ENCODE results near the gene B3GNT3.
"Not testable (repeated sequence)": the region's sequence is repeated elsewhere in the genome, so short reads cannot be mapped to it uniquely, and the experiment has no call there.

The B3GNT3 gene

GRCh38 chr19:17767559-17767958, 27.4 kb upstream of the B3GNT3 start:
- DNase-seq, result no peak

DNA sequence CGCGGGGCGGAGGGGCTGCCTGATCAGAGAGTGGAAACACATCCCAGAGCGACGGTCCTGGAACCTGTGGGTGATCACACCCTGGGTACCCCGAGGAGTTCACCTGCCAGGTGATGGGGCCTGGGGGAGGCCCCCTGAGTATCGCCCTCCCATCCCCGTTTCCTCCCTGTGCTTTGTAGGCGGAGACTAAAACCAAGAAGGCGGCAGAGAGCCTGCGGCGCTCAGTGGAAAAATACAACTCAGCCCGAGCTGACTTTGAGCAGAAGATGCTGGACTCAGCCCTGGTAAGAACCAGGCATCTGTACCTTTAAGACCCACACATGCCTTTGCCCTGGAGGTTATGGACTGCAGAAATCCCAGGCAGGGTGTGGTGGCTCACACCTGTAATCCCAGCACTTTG, 24.3 kb upstream of the B3GNT3 start:
- DNase-seq, result no peak

DNA sequence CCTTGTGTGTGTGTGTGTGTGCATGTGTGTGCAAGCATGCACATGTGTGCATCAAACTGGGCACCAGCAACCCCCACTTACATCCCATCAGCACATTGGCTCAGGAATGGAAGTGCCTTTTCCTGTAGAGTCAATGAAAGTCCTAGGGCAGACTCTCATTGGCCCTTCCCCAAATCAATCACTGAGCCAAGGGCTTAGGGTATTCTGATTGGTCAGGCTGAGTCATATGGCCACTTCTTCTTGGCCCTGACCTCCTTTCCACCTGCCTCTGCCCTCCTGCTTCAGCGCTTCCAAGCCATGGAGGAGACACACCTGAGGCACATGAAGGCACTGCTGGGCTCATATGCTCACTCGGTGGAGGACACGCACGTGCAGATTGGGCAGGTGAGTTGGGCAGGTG, 22.8 kb upstream of the B3GNT3 start:
- no peak for DNase-seq

GRCh38 chr19:17775245-17775927, 19.6 kb upstream of the B3GNT3 start:
- peak; percentile 57 to 58 for DNase-seq

GRCh38 chr19:17775991-17776803, 18.7 kb upstream of the B3GNT3 start:
- DNase-seq, result no peak

- not testable (repeated sequence) for DNase-seq
Measured at GRCh38 chr19:17777840-17778239, 17.1 kb upstream of the B3GNT3 start.

- peak; percentile 49 to 69 for DNase-seq
Measured at GRCh38 chr19:17778251-17778967, 16.5 kb upstream of the B3GNT3 start.

DNA sequence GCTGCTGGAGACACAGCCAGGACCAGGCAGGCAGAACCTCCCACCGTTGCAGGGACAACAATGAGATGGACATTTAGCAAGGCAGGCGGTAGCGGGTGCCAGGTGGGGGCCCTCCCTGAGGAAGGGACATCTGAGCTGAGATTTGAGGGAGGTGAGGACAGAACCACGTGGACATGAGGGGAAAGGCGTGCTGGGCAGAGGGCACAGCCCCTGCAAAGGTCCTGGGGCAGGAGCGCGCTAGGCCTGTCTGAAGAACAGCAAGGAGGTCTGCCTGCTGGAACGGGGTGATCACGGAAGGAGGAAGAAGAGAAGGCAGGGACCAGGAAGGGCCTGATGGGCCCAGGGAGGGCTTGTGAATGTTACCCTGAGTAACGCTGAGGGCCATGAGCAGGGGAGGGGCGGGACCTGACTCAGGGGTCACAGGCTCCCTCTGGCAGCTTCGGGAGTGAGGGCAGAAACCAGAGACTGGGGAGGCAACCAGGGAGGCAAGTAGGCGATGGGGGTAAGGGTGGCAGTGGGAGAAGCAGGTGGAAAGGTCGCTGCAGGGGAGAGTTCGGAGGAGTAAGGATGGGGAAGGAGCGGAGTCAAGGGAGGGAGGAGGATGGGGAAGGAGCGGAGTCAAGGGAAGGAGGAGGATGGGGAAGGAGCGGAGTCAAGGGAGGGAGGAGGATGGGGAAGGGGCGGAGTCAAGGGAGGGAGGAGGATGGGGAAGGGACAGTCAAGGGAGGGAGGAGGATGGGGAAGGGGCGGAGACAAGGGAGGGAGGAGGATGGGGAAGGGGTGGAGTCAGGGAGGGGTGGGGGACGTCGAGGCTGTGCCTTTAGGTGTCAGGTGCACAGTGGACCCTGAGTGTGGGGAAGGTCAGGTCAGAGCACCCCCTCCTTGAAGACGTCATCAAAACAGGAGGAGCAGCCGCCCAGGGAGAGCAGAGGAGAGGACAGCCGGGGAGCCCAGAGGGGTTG, 15.7 kb upstream of the B3GNT3 start:
- DNase-seq, result no peak

DNA sequence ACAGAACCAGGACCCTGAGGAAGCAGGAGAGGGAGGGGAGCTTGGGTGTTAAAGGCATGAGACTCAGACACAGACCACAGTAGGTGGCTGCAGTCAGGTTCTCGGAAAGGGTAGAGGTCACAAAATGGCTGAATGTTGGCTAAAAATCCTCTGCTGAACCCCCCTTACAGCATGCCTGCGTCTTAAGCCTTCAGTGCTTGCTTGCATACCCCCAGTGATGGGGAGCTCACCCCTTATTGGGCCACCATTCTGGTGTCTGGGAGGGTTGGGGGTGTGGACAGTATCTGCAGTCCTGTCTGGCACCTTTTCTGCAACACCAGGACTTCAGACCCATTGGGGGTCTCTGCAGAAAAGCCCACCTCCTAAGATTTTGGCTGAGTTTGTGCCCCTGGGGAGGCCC, 14.2 kb upstream of the B3GNT3 start:
- no peak for DNase-seq

DNA sequence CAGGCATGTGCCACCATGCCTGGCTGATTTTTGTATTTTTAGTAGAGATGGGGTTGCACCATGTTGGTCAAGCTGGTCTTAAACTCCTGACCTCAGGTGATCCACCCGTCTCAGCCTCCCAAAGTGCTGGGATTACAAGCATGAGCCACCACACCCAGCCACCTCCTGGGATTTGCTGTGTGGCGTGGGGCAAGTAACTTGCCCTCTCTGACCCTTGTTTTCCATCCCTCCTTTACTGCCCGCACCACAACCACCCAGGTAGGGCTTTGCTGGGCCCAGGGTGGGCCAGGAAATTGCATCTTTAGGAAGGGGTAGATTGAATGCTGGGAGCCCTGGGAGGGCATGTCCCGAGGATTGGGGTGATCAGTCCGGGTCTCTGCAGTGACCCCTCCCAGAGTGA, 11.2 kb upstream of the B3GNT3 start:
- not testable (repeated sequence) for DNase-seq

DNA sequence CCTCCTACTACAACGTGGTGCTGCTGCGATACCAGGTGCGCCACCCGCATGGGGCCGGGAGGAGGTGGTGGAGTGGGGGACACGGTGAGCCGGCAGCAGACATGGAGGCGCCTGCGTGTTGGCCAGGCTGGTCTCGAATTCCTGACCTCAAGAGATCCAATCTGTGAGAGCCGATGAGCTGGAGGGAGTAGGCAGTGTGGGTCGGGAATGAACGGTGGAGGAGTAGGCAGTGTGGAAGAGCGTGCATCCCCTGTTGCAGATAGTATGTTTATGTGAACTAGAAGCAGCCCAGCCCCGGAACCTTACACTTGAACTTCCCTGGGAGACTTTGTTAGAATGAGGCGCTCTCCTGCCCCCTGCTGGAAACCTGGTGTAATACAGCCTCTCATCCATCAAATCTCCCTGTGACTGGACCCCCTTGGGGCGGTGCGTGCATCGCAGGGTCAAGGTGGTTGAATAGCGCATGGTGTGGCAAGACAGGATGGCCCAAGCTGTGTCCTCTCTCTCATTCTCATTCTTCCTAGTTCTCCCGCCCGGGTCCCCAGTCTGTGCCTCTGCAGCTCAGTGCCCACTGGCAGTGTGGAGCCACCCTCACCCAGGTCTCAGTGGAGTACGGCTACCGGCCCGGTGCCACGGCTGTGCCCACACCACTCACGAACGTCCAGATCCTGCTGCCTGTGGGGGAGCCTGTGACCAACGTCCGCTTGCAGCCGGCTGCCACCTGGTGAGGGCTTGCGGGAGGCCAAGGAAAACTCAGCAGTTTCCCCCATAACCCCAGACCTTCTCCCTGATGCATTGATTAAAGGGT, 10.5 kb upstream of the B3GNT3 start:
- DNase-seq, result peak; percentile 82 to 84

DNA sequence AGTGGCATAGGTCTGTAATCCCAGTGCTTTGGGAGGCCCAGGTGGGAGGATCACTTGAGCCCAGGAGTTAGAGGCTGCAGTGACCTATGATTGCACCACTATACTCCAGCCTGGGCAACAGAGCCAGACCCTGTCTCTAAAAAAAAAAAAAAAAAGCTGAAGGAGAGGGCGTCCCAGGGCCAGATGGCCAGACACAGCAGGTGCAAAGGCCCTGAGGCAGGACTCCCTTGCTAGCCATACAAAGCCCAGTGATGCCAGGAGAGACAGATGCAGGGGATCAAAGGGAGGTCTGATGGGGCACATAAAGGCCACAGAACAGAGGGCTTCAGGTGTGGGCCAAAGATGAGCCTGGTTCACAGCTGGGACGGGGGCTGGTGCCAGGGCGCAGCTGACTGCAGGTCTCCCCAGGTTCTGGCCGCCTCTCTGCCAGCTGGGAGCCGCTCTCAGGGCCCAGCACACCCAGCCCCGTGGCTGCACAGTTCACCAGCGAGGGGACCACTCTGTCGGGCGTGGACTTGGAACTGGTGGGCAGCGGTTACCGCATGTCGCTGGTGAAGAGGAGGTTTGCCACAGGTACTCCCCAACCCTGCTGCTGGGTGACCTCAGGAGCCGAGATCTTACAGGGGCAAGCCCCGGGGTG, 7.5 kb upstream of the B3GNT3 start:
- DNase-seq, result no peak

- DNase-seq, result no peak
Measured at GRCh38 chr19:17788632-17789031, 6.3 kb upstream of the B3GNT3 start.

DNA sequence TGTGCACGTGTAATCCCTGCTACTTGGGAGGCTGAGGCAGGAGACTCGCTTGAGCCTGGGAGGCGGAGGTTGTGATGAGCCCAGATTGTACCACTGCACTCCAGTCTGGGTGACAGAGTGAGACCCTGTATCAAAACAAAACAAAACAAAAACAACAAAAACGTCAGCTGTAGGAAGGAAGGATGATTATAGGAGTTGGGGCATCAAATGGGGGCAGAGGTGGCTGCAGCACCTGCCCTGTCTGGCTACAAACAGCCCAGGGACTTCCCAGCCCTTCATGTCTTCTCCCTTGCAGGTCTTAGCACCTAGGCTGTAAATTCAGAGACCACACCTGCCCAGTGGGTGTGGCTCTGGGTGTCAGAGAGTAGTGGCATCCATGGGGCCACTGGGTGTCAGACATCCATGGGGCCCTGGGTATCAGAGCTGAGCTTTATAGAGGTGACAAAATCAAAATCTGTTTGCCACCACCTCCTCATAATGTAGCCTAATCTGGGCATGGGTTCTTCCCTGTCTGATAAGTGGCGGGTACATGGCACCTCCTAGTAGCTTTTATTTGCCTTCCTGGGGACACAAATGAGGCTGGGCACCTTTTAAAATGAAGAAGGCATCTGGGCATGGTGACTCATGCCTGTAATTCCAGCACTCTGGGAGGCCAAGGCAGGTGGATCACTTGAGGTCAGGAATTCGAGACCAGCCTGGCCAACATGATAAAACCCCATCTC, 4.7 kb upstream of the B3GNT3 start:
- no peak for DNase-seq

- no peak for DNase-seq
Measured at GRCh38 chr19:17794412-17794730, 567 bp upstream of the B3GNT3 start.

GRCh38 chr19:17795495-17795856, 538 bp downstream of the B3GNT3 start:
- no peak for DNase-seq

DNA sequence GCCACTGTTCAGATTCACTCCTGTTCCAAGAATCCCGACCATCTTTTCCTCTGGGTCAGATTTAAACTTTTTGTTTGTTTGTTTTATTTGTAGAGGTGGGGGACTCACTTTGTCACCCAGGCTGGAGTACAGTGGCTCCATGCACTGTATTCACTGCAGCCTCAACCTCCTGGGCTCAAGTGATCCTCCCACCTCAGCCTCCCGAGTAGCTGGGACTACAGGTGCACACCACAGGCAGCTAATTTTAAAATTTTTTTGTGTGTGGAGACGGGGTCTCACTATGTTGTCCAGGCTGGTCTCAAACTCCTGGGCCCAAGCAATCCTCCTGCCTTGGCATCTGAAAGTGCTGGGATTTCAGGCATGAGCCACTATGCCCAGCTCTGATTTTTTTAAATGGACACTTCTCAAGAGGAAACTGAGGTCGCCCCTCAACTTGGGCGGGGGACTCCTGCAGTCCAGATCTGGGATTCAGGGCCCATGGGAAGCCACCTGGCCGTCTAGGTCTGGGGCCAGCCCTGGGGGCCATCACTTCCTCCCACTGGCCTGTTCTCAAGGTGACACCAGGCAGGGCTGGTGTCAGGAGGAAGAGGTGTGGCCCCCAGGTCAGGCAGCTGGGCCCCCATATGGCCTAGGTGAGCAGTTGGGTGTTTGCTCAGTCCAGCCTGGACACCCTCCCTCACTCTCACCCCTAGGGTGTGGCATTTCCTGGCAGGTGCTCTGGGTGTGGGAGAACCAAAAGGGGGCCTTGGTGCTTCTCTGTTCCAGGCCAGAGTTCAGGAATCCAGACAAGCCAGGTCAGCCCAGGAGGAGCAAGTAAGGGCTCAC, 1.3 kb downstream of the B3GNT3 start:
- no peak for DNase-seq

DNA sequence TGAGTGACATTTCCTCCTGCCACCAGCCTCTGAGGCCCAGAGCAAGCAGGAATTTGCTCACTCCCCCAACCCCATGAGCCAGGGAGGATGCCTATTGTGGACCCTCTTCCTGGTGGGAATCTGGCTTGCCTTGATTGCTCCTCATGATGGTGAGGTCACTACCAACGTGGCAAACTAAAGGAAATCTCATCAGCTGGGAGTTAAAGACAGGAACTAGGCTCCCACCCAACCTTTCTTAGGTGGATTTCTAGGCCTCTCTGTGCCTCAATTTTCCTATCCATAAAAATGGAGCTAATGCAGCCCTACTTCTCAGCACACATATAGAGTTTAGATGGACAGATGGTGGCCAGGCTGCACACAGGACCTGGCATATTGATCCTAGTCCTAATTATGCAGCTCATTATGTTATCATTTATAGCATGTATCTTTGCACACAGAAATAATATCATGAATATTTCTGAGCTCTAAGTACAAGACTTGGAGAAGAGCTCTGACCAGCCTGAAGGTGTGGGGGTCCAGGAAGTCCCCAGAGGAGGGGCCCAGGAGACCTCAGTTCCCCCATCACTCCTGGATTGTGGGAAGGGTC, 2.0 kb downstream of the B3GNT3 start:
- DNase-seq, result no peak

GRCh38 chr19:17797424-17798201, 2.7 kb downstream of the B3GNT3 start:
- peak; percentile 64 to 72 for DNase-seq

Measured in stimulated activated CD4-positive, alpha-beta T cell treated with anti-CD3 and anti-CD28 coated beads, Interleukin-2, amount 100 ng/mL, for 24 hours (primary cell).